ENCODE results near the gene CHST8. TPM values are rescaled to one million over a fixed set of nuclear protein-coding genes. Genes with fewer than 3 reads are reported as not detected.
"Not testable (repeated sequence)": the region's sequence is repeated elsewhere in the genome, so short reads cannot be mapped to it uniquely, and the experiment has no call there.

Gene CHST8
- total RNA-seq, 1 experiment from 2014 or later: not detected

- no peak for DNase-seq (ENCODE audit: unreplicated experiment)
- Mint-ChIP-seq H3K27ac (ENCODE audit: low read depth, unreplicated experiment) (no peak overlapping the region), H3K4me3 (ENCODE audit: unreplicated experiment) (no peak overlapping the region), H3K9me3 (ENCODE audit: unreplicated experiment) (peaks cover 40% of the 10 kb centered on the region), H3K27me3 (ENCODE audit: insufficient read depth, unreplicated experiment) (no peaks in the 10 kb centered on the region), H3K36me3 (ENCODE audit: insufficient read depth, unreplicated experiment) (peaks cover 7% of the 10 kb centered on the region), H3K4me1 (ENCODE audit: insufficient read depth, unreplicated experiment) (no peaks in the 10 kb centered on the region)
- ChIA-PET CTCF (interaction anchor here (0.7 to 1.1 kb wide), 2 partner anchors 166 to 174 kb away, joined by 3 read pairs; no protein-coding TSS in a partner anchor), POLR2A (interaction anchor here (0.7 kb wide), 1 partner anchor 9 kb away, joined by 3 read pairs; no protein-coding TSS in a partner anchor)
- intact Hi-C loops (cut with micrococcal nuclease): no loop called here
- no TSS peak for BruUV-seq (replicated peaks)
- TF ChIP-seq CTCF (IDR thresholded peaks at IDR 0.05; ENCODE audit: unreplicated experiment): no peak
These were observed 18.4 kb upstream of the CHST8 start for GRCh38 chr19:33603377-33603776.

GRCh38 chr19:33604651-33605050, 17.1 kb upstream of the CHST8 start:
- no TSS peak for BruUV-seq (replicated peaks)
- TF ChIP-seq CTCF (IDR thresholded peaks at IDR 0.05; ENCODE audit: unreplicated experiment): no peak
- H3K27ac Mint-ChIP-seq (ENCODE audit: low read depth, unreplicated experiment): no peak overlapping the region
- peaks cover 7% of the 10 kb centered on the region for H3K36me3 Mint-ChIP-seq (ENCODE audit: insufficient read depth, unreplicated experiment)
- no peak overlapping the region for H3K4me3 Mint-ChIP-seq (ENCODE audit: unreplicated experiment)
- POLR2A ChIA-PET: no interaction called here
- CTCF ChIA-PET: interaction anchor here (0.5 to 1.1 kb wide), 3 partner anchors 31 to 989 kb away, joined by 3 to 4 read pairs (median 3); no protein-coding TSS in a partner anchor
- H3K9me3 Mint-ChIP-seq (ENCODE audit: unreplicated experiment): peaks cover 35% of the 10 kb centered on the region
- no peaks in the 10 kb centered on the region for H3K4me1 Mint-ChIP-seq (ENCODE audit: insufficient read depth, unreplicated experiment)
- intact Hi-C loops (cut with micrococcal nuclease): no loop called here
- no peaks in the 10 kb centered on the region for H3K27me3 Mint-ChIP-seq (ENCODE audit: insufficient read depth, unreplicated experiment)
- no peak for DNase-seq (ENCODE audit: unreplicated experiment)

- peaks cover 37% of the 10 kb centered on the region for H3K9me3 Mint-ChIP-seq (ENCODE audit: unreplicated experiment)
- intact Hi-C loops (cut with micrococcal nuclease); H3K36me3 Mint-ChIP-seq (ENCODE audit: insufficient read depth, unreplicated experiment); DNase-seq (ENCODE audit: unreplicated experiment); POLR2A ChIA-PET; CTCF ChIA-PET; H3K4me1 Mint-ChIP-seq (ENCODE audit: insufficient read depth, unreplicated experiment); H3K4me3 Mint-ChIP-seq (ENCODE audit: unreplicated experiment); BruUV-seq (replicated peaks); H3K27me3 Mint-ChIP-seq (ENCODE audit: insufficient read depth, unreplicated experiment); H3K27ac Mint-ChIP-seq (ENCODE audit: low read depth, unreplicated experiment): not testable (repeated sequence)
These were observed 15.9 kb upstream of the CHST8 start for GRCh38 chr19:33605803-33606295.

GRCh38 chr19:33606556-33606955, 15.2 kb upstream of the CHST8 start:
- POLR2A ChIA-PET: no interaction called here
- CTCF ChIA-PET: no interaction called here
- no peaks in the 10 kb centered on the region for H3K27me3 Mint-ChIP-seq (ENCODE audit: insufficient read depth, unreplicated experiment)
- no peak overlapping the region for H3K27ac Mint-ChIP-seq (ENCODE audit: low read depth, unreplicated experiment)
- no peak for DNase-seq (ENCODE audit: unreplicated experiment)
- TF ChIP-seq CTCF (IDR thresholded peaks at IDR 0.05; ENCODE audit: unreplicated experiment): no peak
- H3K4me1 Mint-ChIP-seq (ENCODE audit: insufficient read depth, unreplicated experiment): no peaks in the 10 kb centered on the region
- H3K4me3 Mint-ChIP-seq (ENCODE audit: unreplicated experiment): no peak overlapping the region
- BruUV-seq (replicated peaks): no TSS peak
- intact Hi-C loops (cut with micrococcal nuclease): no loop called here
- H3K9me3 Mint-ChIP-seq (ENCODE audit: unreplicated experiment): peaks cover 37% of the 10 kb centered on the region
- H3K36me3 Mint-ChIP-seq (ENCODE audit: insufficient read depth, unreplicated experiment): peaks cover 7% of the 10 kb centered on the region

GRCh38 chr19:33609353-33609752, 12.4 kb upstream of the CHST8 start:
- no TSS peak for BruUV-seq (replicated peaks)
- ChIA-PET CTCF (no interaction called here), POLR2A (no interaction called here)
- no peak for DNase-seq (ENCODE audit: unreplicated experiment)
- H3K9me3 Mint-ChIP-seq (ENCODE audit: unreplicated experiment): peaks cover 32% of the 10 kb centered on the region
- H3K36me3 Mint-ChIP-seq (ENCODE audit: insufficient read depth, unreplicated experiment): peaks cover 7% of the 10 kb centered on the region
- TF ChIP-seq CTCF (IDR thresholded peaks at IDR 0.05; ENCODE audit: unreplicated experiment): no peak
- H3K27me3 Mint-ChIP-seq (ENCODE audit: insufficient read depth, unreplicated experiment): no peaks in the 10 kb centered on the region
- no peak overlapping the region for H3K4me3 Mint-ChIP-seq (ENCODE audit: unreplicated experiment)
- intact Hi-C loops (cut with micrococcal nuclease): no loop called here
- no peaks in the 10 kb centered on the region for H3K4me1 Mint-ChIP-seq (ENCODE audit: insufficient read depth, unreplicated experiment)
- no peak overlapping the region for H3K27ac Mint-ChIP-seq (ENCODE audit: low read depth, unreplicated experiment)
